ENCODE measurements around the gene ENOX1.
"Not testable (repeated sequence)": the region's sequence is repeated elsewhere in the genome, so short reads cannot be mapped to it uniquely, and the experiment has no call there.

Gene ENOX1

DNA sequence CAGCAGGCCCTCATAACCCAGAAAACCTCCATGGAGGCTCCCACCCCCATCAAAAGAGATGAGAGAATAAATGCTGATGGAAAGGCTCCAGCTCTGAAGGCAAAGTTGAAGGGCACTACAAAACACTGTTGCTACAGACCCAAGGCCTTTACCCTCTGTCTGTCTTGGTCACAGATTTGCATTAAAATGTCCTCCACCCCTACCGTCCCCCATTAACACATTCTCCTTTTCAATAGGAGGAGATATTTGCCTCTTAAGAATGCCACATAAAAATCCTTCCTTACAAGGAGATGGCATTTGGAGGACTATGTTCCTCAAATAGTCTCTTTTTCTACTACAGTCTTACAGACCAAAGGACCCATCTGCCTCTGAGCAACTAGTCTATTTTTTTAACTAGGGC, 361.5 kb downstream of the ENOX1 start:
- DNase-seq, result no peak

DNA sequence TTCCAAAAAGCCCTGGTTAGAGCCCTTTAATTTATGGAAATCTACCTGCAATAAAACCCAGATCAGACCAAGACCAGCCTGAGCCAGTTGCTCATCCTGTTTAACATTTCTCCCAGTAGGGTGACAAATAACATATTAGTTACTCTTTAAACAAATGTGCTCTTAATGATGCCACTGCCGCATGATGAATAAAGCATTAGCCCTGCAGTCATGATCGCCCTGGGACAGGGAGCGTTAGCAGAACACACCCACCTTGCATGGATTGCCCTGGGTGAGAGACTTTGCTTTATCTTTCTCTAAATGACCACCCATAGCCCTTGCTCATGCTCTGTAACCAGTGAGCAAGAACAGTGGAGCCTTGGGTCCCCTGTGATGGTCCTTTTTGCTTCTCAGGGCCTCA, 362.4 kb downstream of the ENOX1 start:
- DNase-seq, result no peak

GRCh38 chr13:43422116-43422515, 364.7 kb downstream of the ENOX1 start:
- DNase-seq, result no peak

- not testable (repeated sequence) for DNase-seq
These were observed 369.9 kb downstream of the ENOX1 start for GRCh38 chr13:43416842-43417241.

GRCh38 chr13:43416408-43416807, 370.4 kb downstream of the ENOX1 start:
- DNase-seq, result not testable (repeated sequence)

- not testable (repeated sequence) for DNase-seq
These were observed 370.8 kb downstream of the ENOX1 start for GRCh38 chr13:43415903-43416391.

DNA sequence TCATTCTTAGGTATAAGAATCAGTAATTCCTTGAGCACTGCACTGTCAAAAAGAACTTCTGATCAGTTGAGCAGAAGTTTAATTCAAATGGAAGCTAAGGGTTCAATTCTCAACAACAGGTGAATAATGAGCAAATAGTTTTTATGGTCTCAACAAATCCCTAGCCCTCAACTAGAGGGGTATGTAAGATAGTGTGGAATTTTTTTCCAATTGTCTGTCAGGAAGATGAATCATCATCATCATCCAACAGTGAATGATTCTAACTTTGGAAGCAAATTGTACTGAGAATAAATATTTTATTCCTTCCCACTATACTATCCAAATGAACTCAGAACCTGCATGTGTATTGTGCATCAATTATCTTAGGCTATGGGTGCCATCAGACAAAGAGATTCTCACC, 372.7 kb downstream of the ENOX1 start:
- peak; percentile 5 for DNase-seq

GRCh38 chr13:43411741-43412140, 375.0 kb downstream of the ENOX1 start:
- no peak for DNase-seq

- DNase-seq, result no peak
These were observed 375.6 kb downstream of the ENOX1 start for GRCh38 chr13:43411211-43411610.

GRCh38 chr13:43408274-43408673, 378.5 kb downstream of the ENOX1 start:
- no peak for DNase-seq

GRCh38 chr13:43407023-43407581, 379.7 kb downstream of the ENOX1 start:
- no peak for DNase-seq

GRCh38 chr13:43405457-43405856, 381.3 kb downstream of the ENOX1 start:
- DNase-seq, result peak; percentile 80

GRCh38 chr13:43402380-43402779, 384.4 kb downstream of the ENOX1 start:
- DNase-seq, result no peak

DNA sequence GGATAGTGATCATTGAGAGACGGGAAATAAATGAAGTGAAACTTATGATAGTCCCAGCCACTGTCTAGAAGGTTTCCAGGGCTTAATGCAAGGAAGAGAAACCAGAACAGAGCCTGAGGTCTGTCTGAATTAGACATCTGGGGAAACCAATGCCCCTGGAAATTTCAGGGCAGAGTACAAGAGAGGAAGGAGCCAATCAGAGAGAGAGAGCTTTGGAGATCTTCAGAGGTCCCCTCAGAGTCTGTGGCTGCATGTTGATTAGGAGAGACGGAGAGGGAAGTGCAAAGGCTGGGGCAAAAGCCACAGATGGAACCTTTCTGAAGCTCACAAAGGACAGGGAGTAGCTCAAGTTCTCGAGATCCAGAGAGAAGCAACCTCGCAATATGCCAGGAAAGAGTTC, 385.4 kb downstream of the ENOX1 start:
- no peak for DNase-seq

GRCh38 chr13:43397111-43397510, 389.7 kb downstream of the ENOX1 start:
- DNase-seq, result peak; percentile 86

- DNase-seq, result no peak
These were observed 395.7 kb downstream of the ENOX1 start for GRCh38 chr13:43391036-43391435.

DNA sequence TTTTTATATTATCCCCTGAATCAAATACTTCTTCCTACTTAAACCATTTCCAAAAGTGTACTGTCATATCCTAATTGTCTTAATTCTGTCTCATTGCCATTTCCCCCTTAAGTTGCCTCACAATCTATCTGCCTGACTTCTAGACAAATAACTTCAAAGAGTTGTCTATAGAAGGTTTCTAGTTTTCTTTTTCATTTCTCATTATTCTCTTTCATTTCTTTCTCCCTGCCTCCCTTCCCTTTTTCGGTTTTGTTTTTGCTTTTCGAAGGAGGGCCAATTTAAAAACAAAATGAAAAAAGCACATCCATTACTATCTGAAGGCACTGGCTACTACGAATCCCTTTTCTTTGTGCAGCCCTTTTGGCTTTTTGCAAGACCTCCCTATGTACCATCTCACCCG, 396.2 kb downstream of the ENOX1 start:
- DNase-seq, result no peak

GRCh38 chr13:43389983-43390382, 396.8 kb downstream of the ENOX1 start:
- no peak for DNase-seq

DNA sequence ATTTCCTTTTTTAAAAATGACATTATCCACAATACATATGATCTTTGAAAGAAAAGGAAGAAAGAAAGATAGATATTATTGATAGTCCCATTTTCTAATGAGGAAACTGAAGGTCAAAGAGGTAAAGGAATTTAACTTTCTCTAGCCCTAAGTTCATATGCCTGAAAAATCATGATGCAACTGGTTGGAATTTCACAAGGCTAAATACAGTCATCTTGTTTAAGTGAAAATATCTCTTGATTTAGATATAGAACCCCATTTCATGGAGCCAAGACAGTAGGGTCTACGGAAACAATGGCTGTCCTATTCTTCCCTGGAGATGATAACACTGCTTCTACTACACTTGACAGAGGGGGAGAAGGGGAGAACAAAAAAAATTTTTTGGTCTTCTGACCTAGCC, 397.2 kb downstream of the ENOX1 start:
- DNase-seq, result peak; percentile 18

DNA sequence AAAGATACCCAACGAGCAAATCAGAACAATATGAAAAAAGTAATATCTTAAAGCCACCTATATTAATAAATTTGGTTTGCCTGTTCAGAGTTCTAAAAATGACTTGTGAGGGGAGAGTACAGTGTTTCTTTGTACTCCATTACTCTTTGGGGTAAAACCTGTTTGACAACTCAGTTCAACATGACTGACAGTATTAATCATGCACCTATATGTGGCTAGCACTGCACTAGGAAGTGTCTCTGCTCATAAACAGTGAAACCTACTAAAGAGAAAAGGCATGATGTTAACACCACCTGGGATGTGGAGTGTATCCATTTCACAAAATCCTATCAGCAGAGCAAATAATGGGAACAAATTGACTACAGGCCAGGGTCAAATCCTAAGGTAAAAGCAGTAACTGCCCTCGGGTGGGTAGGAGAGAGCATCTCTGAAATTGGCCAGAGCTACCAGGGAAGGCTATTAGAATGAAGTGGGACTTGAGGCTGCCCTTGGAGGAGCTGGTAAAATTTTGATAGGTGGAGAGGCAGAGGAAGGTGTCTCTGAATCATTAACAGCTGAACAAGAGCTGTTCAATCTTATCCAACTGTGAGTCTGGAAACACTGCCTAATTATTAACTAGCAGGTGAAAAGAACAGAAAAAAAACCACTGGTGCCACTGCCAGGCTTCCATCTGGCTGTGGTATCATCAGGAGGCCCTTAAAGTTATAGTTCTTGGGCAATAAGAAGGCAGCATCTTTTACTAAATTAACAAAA, 398.3 kb downstream of the ENOX1 start:
- no peak for DNase-seq

GRCh38 chr13:43387880-43388279, 398.9 kb downstream of the ENOX1 start:
- DNase-seq, result no peak

- no peak for DNase-seq
These were observed 403.1 kb downstream of the ENOX1 start for GRCh38 chr13:43383498-43384165.

- DNase-seq, result no peak
These were observed 407.0 kb downstream of the ENOX1 start for GRCh38 chr13:43379738-43380137.

DNA sequence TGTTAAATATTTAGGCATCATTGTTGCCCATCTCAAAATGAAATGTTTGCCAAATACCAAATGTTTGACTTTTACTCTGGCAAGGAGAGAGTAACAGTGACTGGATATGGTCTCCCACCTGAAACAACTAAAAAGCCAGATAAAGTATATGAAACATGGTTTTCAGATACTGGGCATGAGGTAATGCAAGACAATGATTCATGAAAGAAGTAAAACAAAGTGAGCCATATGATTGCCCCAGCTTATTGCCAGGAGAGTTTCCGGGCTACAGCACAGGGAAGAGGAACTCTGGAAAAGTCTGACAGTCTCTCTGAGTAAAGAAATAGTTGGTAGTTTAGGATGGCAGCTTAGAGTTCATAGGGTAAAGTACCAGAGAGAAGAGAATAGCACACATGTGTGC, 408.8 kb downstream of the ENOX1 start:
- DNase-seq, result no peak

Data from fibroblast of skin of back (primary cell).